Spinal cord (tissue), 10 donors: ENCODE results near the gene FRMD4A. TPM values are rescaled to one million over a fixed set of nuclear protein-coding genes. Genes with fewer than 3 reads are reported as not detected.
"Not testable (repeated sequence)": the region's sequence is repeated elsewhere in the genome, so short reads cannot be mapped to it uniquely, and the experiment has no call there.

Source experiments
- DNase-seq, 6 donors: peaks; one replicate each; pipeline versions ENCODE4 v3.0.0 to v3.0.0-alpha.2; 2013 to 2015; ENCODE audit warnings: low spot score in 6 of 6, low read depth in 4 of 6
- H3K27ac ChIP-seq: one replicate; pipeline ENCODE4 v1.5.1; 2013; ENCODE audit warnings: low read depth, low read length, control low read depth
- H3K27me3 ChIP-seq: one replicate; pipeline ENCODE4 v1.6.1; 2013; ENCODE audit warnings: low read length; ENCODE audit not compliant: control insufficient read depth, insufficient read depth
- H3K36me3 ChIP-seq: one replicate; pipeline ENCODE4 v1.6.1; 2013; ENCODE audit warnings: low read length; ENCODE audit not compliant: control insufficient read depth, insufficient read depth
- H3K4me1 ChIP-seq: one replicate; pipeline ENCODE4 v1.6.1; 2013; ENCODE audit warnings: low read length; ENCODE audit not compliant: control insufficient read depth, insufficient read depth
- H3K4me3 ChIP-seq: one replicate; pipeline ENCODE4 v1.5.1; 2013; ENCODE audit warnings: low read depth, low read length, control low read depth
- H3K9me3 ChIP-seq: one replicate; pipeline ENCODE4 v1.6.1; 2013; ENCODE audit warnings: low read length; ENCODE audit not compliant: control insufficient read depth, insufficient read depth
- WGBS: methylation state at CpG from one replicate; pipeline ENCODE4 v1.1.5; 2013; ENCODE audit warnings: missing lambda C conversion rate; ENCODE audit not compliant: insufficient coverage; 5-methylcytosine and 5-hydroxymethylcytosine counted together
- polyA plus RNA-seq, 2 donors: library from polyadenylated mRNA; unstranded; fragments of 120-200 nt; gene quantifications; one replicate each; pipeline ENCODE4 v1.2.1, GENCODE V29; 2013; ENCODE audit not compliant: insufficient read length in 2 of 2
- total RNA-seq, 2 donors: library from RNA; depleted of rRNA in 1 of 2; stranded (reverse); fragments of 120-200 nt in 1 of 2; fragments of >200 nt in 1 of 2; gene quantifications; one replicate each; pipeline versions ENCODE4 v1.2.3 to v1.2.4, GENCODE V29; 2013 to 2014
- donor health status: healthy.

Gene FRMD4A
- total and polyA plus RNA-seq, 4 donors, result 75.4 to 97.8 (median 91.8) TPM

- 97% methylated on average over 4 of the region's 6 CpGs for WGBS
These were observed 94.4 kb downstream of the FRMD4A start for GRCh38 chr10:14236341-14236740.

GRCh38 chr10:14235566-14236195, 95.0 kb downstream of the FRMD4A start:
- H3K9me3 ChIP-seq, result no peaks in the 10 kb centered on the region
- peaks cover 2% of the 10 kb centered on the region for H3K4me1 ChIP-seq
- H3K27ac ChIP-seq, result no peak overlapping the region
- DNase-seq, result no peak
- H3K27me3 ChIP-seq, result no peaks in the 10 kb centered on the region
- no peaks in the 10 kb centered on the region for H3K36me3 ChIP-seq
- 95% methylated on average over 4 of the region's 11 CpGs for WGBS
- no peak overlapping the region for H3K4me3 ChIP-seq

More at GRCh38 chr10:14236341-14236740, 94.4 kb downstream of the FRMD4A start:
- H3K36me3 ChIP-seq, result no peaks in the 10 kb centered on the region
- H3K4me3 ChIP-seq, result no peak overlapping the region
- no peaks in the 10 kb centered on the region for H3K9me3 ChIP-seq
- H3K27me3 ChIP-seq, result no peaks in the 10 kb centered on the region
- peaks cover 2% of the 10 kb centered on the region for H3K4me1 ChIP-seq
- no peak overlapping the region for H3K27ac ChIP-seq
- no peak for DNase-seq

GRCh38 chr10:14233566-14233965, 97.2 kb downstream of the FRMD4A start:
- H3K27ac ChIP-seq, result no peak overlapping the region
- H3K9me3 ChIP-seq, result no peaks in the 10 kb centered on the region
- H3K36me3 ChIP-seq, result no peaks in the 10 kb centered on the region
- H3K27me3 ChIP-seq, result no peaks in the 10 kb centered on the region
- WGBS, result 39% methylated on average over 4 of the region's 4 CpGs
- peak in 1 of 6 donors; percentile 76 for DNase-seq
- no peak overlapping the region for H3K4me3 ChIP-seq
- no peaks in the 10 kb centered on the region for H3K4me1 ChIP-seq

GRCh38 chr10:14228798-14229197, 101.9 kb downstream of the FRMD4A start:
- 50% methylated on average over 3 of the region's 3 CpGs for WGBS

DNA sequence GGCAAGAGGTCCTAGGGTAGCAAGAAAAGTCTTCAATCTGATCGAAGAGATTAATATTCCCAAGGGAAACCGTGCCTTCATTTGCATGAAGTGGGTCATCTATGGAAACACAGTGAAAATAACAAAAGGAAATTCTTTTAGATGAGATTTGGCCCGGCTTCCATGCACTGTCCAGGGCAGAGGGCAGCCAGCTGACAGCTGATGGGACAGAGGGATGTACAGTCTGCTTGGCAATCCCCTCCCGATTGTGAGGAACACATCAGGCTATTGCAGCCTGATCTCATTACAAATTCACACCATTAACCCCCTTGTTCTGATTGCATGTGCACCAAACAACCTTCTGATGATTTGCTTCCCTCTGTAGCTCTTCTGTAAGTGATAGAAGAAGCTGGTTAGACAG, 105.3 kb downstream of the FRMD4A start:
- H3K4me3 ChIP-seq, result no peak overlapping the region
- no peak for DNase-seq
- 50% methylated on average over 1 of the region's 4 CpGs for WGBS

More at GRCh38 chr10:14228798-14229197, 101.9 kb downstream of the FRMD4A start:
- not testable (repeated sequence) for H3K27ac ChIP-seq, H3K36me3 ChIP-seq, H3K9me3 ChIP-seq, H3K4me1 ChIP-seq, DNase-seq, H3K27me3 ChIP-seq, H3K4me3 ChIP-seq

DNA sequence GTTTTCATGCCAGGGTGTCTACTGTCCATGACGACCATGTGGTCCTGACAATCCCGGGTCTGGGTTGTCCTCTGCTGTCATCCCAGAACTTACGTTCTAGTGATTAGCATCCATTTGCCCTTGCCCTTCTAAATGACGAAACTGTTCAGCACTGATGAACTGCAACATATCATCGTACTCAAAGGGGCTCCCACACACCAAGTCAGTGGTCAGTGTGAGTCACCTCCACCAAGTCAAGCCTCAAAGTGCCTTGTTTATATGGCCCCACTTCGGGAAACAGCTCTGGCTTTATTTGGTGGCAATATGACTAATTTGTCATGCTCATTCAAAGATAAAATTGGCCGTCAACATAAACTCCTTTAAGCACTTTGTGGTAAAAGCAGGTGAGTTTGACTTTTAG, 110.7 kb downstream of the FRMD4A start:
- no peak for DNase-seq
- Histone ChIP-seq H3K27ac (no peak overlapping the region), H3K4me3 (no peak overlapping the region), H3K36me3 (no peaks in the 10 kb centered on the region), H3K9me3 (no peaks in the 10 kb centered on the region), H3K27me3 (no peaks in the 10 kb centered on the region), H3K4me1 (no peaks in the 10 kb centered on the region)
- WGBS, result 91% methylated on average over 5 of the region's 7 CpGs

More for the DNA sequence above, 105.3 kb downstream of the FRMD4A start:
- H3K27me3 ChIP-seq, result no peaks in the 10 kb centered on the region
- H3K27ac ChIP-seq, result no peak overlapping the region
- no peaks in the 10 kb centered on the region for H3K36me3 ChIP-seq
- H3K9me3 ChIP-seq, result no peaks in the 10 kb centered on the region
- H3K4me1 ChIP-seq, result no peaks in the 10 kb centered on the region

DNA sequence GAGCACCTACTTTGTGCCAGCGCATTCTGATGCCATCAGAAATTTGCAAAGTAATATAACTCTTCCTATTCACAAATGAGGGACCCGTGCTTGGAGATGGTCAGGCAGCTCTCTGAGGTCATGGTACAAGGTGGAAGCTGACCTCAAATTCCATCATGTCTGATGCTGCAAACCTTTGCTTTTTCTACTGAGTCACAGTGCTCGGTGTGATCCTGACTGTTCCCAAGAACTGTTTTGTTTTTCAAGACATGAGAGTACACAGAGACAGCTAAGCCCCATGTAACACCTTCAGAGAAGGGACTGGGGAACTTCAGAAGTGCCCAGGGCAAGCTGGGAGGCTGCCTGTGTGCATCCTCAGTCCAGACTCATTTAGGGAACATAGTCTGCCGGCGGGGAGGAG, 111.3 kb downstream of the FRMD4A start:
- no peak overlapping the region for H3K4me3 ChIP-seq
- no peak for DNase-seq
- H3K36me3 ChIP-seq, result no peaks in the 10 kb centered on the region
- 94% methylated on average over 4 of the region's 5 CpGs for WGBS
- no peaks in the 10 kb centered on the region for H3K4me1 ChIP-seq
- H3K27me3 ChIP-seq, result no peaks in the 10 kb centered on the region
- H3K27ac ChIP-seq, result no peak overlapping the region
- no peaks in the 10 kb centered on the region for H3K9me3 ChIP-seq

DNA sequence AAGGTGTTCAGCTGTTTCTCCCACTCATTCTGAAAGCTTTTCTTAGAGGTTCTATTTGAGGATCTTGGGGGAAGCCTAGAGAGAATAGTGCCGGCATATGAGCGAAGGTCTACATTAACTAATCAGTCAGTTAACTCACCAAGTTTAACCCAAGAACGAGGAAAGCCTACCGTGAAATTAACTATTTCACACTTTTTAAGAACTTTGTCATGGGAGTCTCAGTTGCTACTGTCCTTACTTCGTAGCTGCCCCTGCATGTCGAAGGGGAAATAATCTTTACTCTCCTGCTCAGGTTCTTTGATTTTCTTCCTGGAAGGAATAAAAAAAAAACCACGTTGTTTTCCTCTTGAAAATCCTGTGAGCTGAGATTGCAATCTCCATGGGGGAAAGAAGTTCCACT, 115.1 kb downstream of the FRMD4A start:
- H3K9me3 ChIP-seq, result no peaks in the 10 kb centered on the region
- H3K27me3 ChIP-seq, result no peaks in the 10 kb centered on the region
- no peaks in the 10 kb centered on the region for H3K4me1 ChIP-seq
- H3K4me3 ChIP-seq, result no peak overlapping the region
- DNase-seq, result no peak
- WGBS, result 44% methylated on average over 5 of the region's 7 CpGs
- H3K36me3 ChIP-seq, result no peaks in the 10 kb centered on the region
- H3K27ac ChIP-seq, result no peak overlapping the region

DNA sequence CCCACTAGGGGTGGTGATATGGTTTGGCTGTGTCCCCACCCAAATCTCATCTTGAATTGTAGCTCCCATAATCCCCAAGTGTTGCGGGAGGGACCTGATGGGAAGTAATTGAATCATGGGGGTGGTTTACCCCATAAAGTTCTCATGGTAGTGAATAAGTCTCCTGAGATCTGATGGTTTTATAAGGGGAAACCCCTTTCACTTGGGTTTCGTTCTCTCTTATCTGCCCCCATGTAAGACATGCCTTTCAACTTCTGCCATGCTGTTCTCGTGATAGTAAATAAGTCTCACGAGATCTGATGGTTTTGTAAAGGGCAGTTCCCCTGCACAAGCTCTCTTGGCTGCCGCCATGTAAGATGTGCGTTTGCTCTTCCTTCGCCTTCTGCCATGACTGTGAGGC, 117.0 kb downstream of the FRMD4A start:
- H3K4me1 ChIP-seq, DNase-seq, H3K36me3 ChIP-seq, H3K9me3 ChIP-seq, H3K27ac ChIP-seq, H3K27me3 ChIP-seq, H3K4me3 ChIP-seq: not testable (repeated sequence)
- WGBS, result 84% methylated on average over 5 of the region's 7 CpGs

GRCh38 chr10:14211610-14212009, 119.1 kb downstream of the FRMD4A start:
- Histone ChIP-seq H3K27ac (no peak overlapping the region), H3K36me3 (no peaks in the 10 kb centered on the region), H3K9me3 (no peaks in the 10 kb centered on the region), H3K4me3 (no peak overlapping the region), H3K4me1 (no peaks in the 10 kb centered on the region), H3K27me3 (no peaks in the 10 kb centered on the region)
- DNase-seq, result peak in 1 of 6 donors; percentile 70
- no CpG with 5 or more reads among the region's 4 CpGs for WGBS
